Liver (tissue), 3 donors: ENCODE data around the gene PYCR2.

ENCODE experiments used
- CTCF ChIP-seq: fragments of 150-350 bp; IDR thresholded peaks from 2 replicates; pipeline ENCODE4 v1.5.1; 2017; ENCODE audit warnings: improper control_type of control experiment, low read depth, low read length; ENCODE audit not compliant: missing input control
- GABPA ChIP-seq, 2 donors: IDR thresholded peaks in 1 of 2; conservative IDR thresholded peaks in 1 of 2; 2 replicates each; pipeline ENCODE4 v1.6.1; 2016; ENCODE audit warnings: antibody characterized with exemption in 2 of 2, mild to moderate bottlenecking in 1 of 2, moderate library complexity in 1 of 2
- JUND ChIP-seq, 2 donors: IDR thresholded peaks; 2 replicates each; pipeline ENCODE4 v1.6.1; 2016; ENCODE audit warnings: antibody characterized with exemption in 2 of 2
- MAX ChIP-seq: IDR thresholded peaks from 2 replicates; pipeline ENCODE4 v1.6.1; 2016; ENCODE audit warnings: antibody characterized with exemption
- RAD21 ChIP-seq, 2 donors: IDR thresholded peaks; 2 replicates each; pipeline ENCODE4 v1.6.1; 2016; ENCODE audit warnings: antibody characterized with exemption in 2 of 2, mild to moderate bottlenecking in 2 of 2
- REST ChIP-seq: IDR thresholded peaks from 2 replicates; pipeline ENCODE4 v1.6.1; 2016; ENCODE audit warnings: antibody characterized with exemption, mild to moderate bottlenecking
- TAF1 ChIP-seq: conservative IDR thresholded peaks from 2 replicates; pipeline ENCODE4 v1.6.1; 2016; ENCODE audit warnings: antibody characterized with exemption, mild to moderate bottlenecking
- YY1 ChIP-seq: IDR thresholded peaks from 2 replicates; pipeline ENCODE4 v1.6.1; 2016; ENCODE audit warnings: antibody characterized with exemption, mild to moderate bottlenecking
- ZBTB33 ChIP-seq: IDR thresholded peaks from 2 replicates; pipeline ENCODE4 v1.6.1; 2016; ENCODE audit warnings: antibody characterized with exemption
- donor health status: healthy.
- donor health status: healthy.

GRCh38 chr1:225906467-225906866, 17.6 kb downstream of the PYCR2 start:
- no peak for TF ChIP-seq CTCF
- TF ChIP-seq TAF1, result no peak
- TF ChIP-seq RAD21 (IDR thresholded peaks at IDR 0.05), result no peak
- no peak for TF ChIP-seq YY1
- no peak for TF ChIP-seq ZBTB33
- TF ChIP-seq GABPA (IDR thresholded peaks at IDR 0.05 in 1 of 2, conservative IDR thresholded peaks at IDR 0.05 in 1 of 2), result no peak
- TF ChIP-seq MAX, result no peak
- no peak for TF ChIP-seq JUND (IDR thresholded peaks at IDR 0.05)
- no peak for TF ChIP-seq REST
